ENCODE results near the gene VGF.
A peak's percentile ranks its signal among the peaks of the same experiment; 100 is the strongest.
"Not testable (repeated sequence)": the region's sequence is repeated elsewhere in the genome, so short reads cannot be mapped to it uniquely, and the experiment has no call there.

The VGF gene

DNA sequence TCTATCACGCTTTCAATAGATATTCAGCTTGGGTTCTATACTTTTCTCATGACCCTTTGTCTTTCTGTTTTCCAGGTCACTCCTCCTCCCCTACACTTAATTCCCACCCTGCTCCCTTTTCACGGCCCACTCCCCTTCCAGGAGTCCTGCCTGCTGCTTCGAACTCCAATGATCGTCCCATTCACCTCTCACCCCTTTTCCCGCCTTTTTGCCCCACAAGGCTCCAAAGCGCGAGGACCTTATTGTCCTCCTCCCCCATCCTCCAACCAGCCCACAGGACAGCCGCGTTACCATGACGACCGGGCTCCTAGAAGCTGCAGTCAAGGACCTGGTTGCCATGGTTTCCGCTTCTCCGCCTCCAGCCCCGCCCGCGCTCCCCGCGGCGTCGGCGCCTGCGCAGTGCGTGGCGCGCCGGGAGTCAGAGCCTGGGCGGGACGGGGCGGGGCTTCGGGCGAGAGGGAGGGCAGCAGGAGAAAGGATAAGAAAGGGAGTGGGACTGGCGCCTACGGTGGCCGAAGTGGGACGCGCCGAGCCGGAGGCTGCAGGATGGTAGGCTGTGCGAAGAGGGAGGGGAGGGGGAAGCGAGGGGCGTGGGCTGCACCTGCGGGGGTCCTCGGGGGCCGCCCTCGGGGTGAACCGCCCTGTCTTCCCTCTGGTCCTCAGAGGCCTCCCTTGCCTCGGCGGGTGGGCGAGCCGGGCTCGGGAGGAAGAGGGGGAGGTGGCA, 11.2 kb downstream of the VGF start, which contains the start of gene AP1S1:
AP1S1 (plus strand) TSS at position 508 of the 724 bp plus-strand sequence; CDS start at position 547, 39 bp downstream.
- Histone ChIP-seq H3K9me3 (no peaks in the 10 kb centered on the region), H3K36me3 (replicated peaks) (no peaks in the 10 kb centered on the region), H3K4me3 (peak within 1 kb of the TSS; percentile 71), H3K4me1 (no peaks in the 10 kb centered on the region), H3K27me3 (ENCODE audit: low read depth) (no peaks in the 10 kb centered on the region)
- peak; percentile 94 to 98 for DNase-seq (ENCODE audit: low spot score in 2 of 2)
- in situ Hi-C loops (cut with MboI; ENCODE audit: low sequenced_read_pairs) = no loop called here

GRCh38 chr7:101151908-101152651, 13.3 kb downstream of the VGF start:
- Histone ChIP-seq H3K4me3 (no peak overlapping the region), H3K4me1 (no peaks in the 10 kb centered on the region), H3K9me3 (no peaks in the 10 kb centered on the region), H3K27me3 (ENCODE audit: low read depth) (no peaks in the 10 kb centered on the region), H3K36me3 (replicated peaks) (no peaks in the 10 kb centered on the region)
- in situ Hi-C loops (cut with MboI; ENCODE audit: low sequenced_read_pairs) = no loop called here
- DNase-seq (ENCODE audit: low spot score in 2 of 2) = no peak

- Histone ChIP-seq H3K36me3 (replicated peaks) (no peaks in the 10 kb centered on the region), H3K27me3 (ENCODE audit: low read depth) (no peaks in the 10 kb centered on the region; the same call in 1 of the 2 replicates), H3K9me3 (no peaks in the 10 kb centered on the region), H3K4me1 (peaks cover 5% of the 10 kb centered on the region; the same call in 1 of the 2 replicates), H3K4me3 (no peak overlapping the region)
- no peak for DNase-seq (ENCODE audit: low spot score in 2 of 2)
- in situ Hi-C loops (cut with MboI; ENCODE audit: low sequenced_read_pairs) = loop anchor here (25.0 kb wide), 1 partner anchor 1121 kb away; no protein-coding TSS in a partner anchor
Measured at GRCh38 chr7:101140746-101141382, 24.5 kb downstream of the VGF start.

GRCh38 chr7:101140339-101140699, 25.1 kb downstream of the VGF start:
- no peak for DNase-seq (ENCODE audit: low spot score in 2 of 2)
- in situ Hi-C loops (cut with MboI; ENCODE audit: low sequenced_read_pairs) = loop anchor here (25.0 kb wide), 1 partner anchor 1122 kb away; no protein-coding TSS in a partner anchor
- Histone ChIP-seq H3K36me3 (replicated peaks) (no peaks in the 10 kb centered on the region), H3K4me1 (peaks cover 5% of the 10 kb centered on the region; the same call in 1 of the 2 replicates), H3K9me3 (no peaks in the 10 kb centered on the region), H3K27me3 (ENCODE audit: low read depth) (no peaks in the 10 kb centered on the region; the same call in 1 of the 2 replicates), H3K4me3 (no peak overlapping the region)

DNA sequence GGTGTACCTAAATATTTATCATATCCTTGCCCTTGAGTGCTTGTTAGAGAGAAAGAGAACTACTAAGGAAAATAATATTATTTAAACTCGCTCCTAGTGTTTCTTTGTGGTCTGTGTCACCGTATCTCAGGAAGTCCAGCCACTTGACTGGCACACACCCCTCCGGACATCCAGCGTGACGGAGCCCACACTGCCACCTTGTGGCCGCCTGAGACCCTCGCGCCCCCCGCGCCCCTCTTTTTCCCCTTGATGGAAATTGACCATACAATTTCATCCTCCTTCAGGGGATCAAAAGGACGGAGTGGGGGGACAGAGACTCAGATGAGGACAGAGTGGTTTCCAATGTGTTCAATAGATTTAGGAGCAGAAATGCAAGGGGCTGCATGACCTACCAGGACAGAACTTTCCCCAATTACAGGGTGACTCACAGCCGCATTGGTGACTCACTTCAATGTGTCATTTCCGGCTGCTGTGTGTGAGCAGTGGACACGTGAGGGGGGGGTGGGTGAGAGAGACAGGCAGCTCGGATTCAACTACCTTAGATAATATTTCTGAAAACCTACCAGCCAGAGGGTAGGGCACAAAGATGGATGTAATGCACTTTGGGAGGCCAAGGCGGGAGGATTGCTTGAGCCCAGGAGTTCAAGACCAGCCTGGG, 27.0 kb downstream of the VGF start:
- peak overlapping the region; percentile 15 for H3K4me3 ChIP-seq
- H3K4me1 ChIP-seq = peaks cover 5% of the 10 kb centered on the region; the same call in 1 of the 2 replicates

DNA sequence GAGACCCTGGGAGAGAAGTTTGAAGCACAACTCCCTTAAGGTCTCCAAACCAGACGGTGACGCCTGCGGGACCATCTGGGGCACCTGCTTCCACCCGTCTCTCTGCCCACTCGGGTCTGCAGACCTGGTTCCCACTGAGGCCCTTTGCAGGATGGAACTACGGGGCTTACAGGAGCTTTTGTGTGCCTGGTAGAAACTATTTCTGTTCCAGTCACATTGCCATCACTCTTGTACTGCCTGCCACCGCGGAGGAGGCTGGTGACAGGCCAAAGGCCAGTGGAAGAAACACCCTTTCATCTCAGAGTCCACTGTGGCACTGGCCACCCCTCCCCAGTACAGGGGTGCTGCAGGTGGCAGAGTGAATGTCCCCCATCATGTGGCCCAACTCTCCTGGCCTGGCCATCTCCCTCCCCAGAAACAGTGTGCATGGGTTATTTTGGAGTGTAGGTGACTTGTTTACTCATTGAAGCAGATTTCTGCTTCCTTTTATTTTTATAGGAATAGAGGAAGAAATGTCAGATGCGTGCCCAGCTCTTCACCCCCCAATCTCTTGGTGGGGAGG, 27.6 kb downstream of the VGF start:
- Histone ChIP-seq H3K36me3 (replicated peaks) (no peaks in the 10 kb centered on the region), H3K4me3 (no peak overlapping the region), H3K9me3 (no peaks in the 10 kb centered on the region), H3K27me3 (ENCODE audit: low read depth) (no peaks in the 10 kb centered on the region; the same call in 1 of the 2 replicates), H3K4me1 (peaks cover 5% of the 10 kb centered on the region; the same call in 1 of the 2 replicates)
- in situ Hi-C loops (cut with MboI; ENCODE audit: low sequenced_read_pairs) = loop anchor here (25.0 kb wide), 1 partner anchor 1125 kb away; no protein-coding TSS in a partner anchor
- no peak for DNase-seq (ENCODE audit: low spot score in 2 of 2)

More for the DNA sequence above, 27.0 kb downstream of the VGF start:
- H3K27me3 ChIP-seq (ENCODE audit: low read depth) = no peaks in the 10 kb centered on the region; the same call in 1 of the 2 replicates
- no peaks in the 10 kb centered on the region for H3K36me3 ChIP-seq (replicated peaks)
- peak; percentile 67 to 83 for DNase-seq (ENCODE audit: low spot score in 2 of 2)
- in situ Hi-C loops (cut with MboI; ENCODE audit: low sequenced_read_pairs) = loop anchor here (25.0 kb wide), 1 partner anchor 1124 kb away; no protein-coding TSS in a partner anchor
- no peaks in the 10 kb centered on the region for H3K9me3 ChIP-seq

- H3K4me1 ChIP-seq = peaks cover 5% of the 10 kb centered on the region; the same call in 1 of the 2 replicates
- in situ Hi-C loops (cut with MboI; ENCODE audit: low sequenced_read_pairs) = loop anchor here (25.0 kb wide), 1 partner anchor 1128 kb away; no protein-coding TSS in a partner anchor
- H3K4me3 ChIP-seq = no peak overlapping the region
- H3K9me3 ChIP-seq = no peaks in the 10 kb centered on the region
- no peaks in the 10 kb centered on the region; the same call in 1 of the 2 replicates for H3K27me3 ChIP-seq (ENCODE audit: low read depth)
- no peaks in the 10 kb centered on the region for H3K36me3 ChIP-seq (replicated peaks)
- no peak for DNase-seq (ENCODE audit: low spot score in 2 of 2)
Measured at GRCh38 chr7:101134399-101134980, 30.9 kb downstream of the VGF start.

GRCh38 chr7:101133621-101134398, 31.6 kb downstream of the VGF start:
- Histone ChIP-seq H3K9me3 (no peaks in the 10 kb centered on the region), H3K36me3 (replicated peaks) (no peaks in the 10 kb centered on the region), H3K4me3 (no peak overlapping the region), H3K4me1 (peaks cover 5% of the 10 kb centered on the region; the same call in 1 of the 2 replicates), H3K27me3 (ENCODE audit: low read depth) (no peaks in the 10 kb centered on the region; the same call in 1 of the 2 replicates)
- in situ Hi-C loops (cut with MboI; ENCODE audit: low sequenced_read_pairs) = loop anchor here (25.0 kb wide), 1 partner anchor 1128 kb away; no protein-coding TSS in a partner anchor
- DNase-seq (ENCODE audit: low spot score in 2 of 2) = no peak

- H3K36me3 ChIP-seq (replicated peaks); DNase-seq (ENCODE audit: low spot score in 2 of 2); H3K27me3 ChIP-seq (ENCODE audit: low read depth); H3K9me3 ChIP-seq; H3K4me1 ChIP-seq; H3K4me3 ChIP-seq: not testable (repeated sequence)
- in situ Hi-C loops (cut with MboI; ENCODE audit: low sequenced_read_pairs) = loop anchor here (25.0 kb wide), 1 partner anchor 1129 kb away; no protein-coding TSS in a partner anchor
Measured at GRCh38 chr7:101132626-101133600, 32.5 kb downstream of the VGF start.

DNA sequence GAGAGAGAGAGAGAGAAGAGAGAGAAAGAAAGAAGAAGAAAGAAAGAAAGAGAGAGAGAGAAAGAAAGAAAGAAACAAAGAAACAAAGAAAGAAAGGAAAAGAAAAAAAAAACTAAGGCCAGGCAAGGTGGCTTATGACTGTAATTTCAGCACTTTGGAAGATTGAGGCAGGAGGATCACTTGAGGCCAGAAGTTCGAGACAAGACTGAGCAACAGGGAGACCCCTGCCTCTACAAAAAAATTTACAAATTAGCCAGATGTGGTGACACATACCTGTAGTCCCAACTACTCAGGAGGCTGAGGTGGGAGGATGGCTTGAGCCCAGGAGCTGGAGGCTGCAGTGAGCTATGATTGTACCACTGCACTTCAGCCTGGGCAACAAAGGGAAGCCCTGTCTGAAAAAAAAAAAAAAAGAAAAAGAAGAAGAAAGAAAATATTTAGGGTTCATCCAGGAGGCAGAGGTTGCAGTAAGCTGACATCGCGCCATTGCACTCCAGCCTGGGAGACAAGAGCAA, 35.7 kb downstream of the VGF start:
- no peak for DNase-seq (ENCODE audit: low spot score in 2 of 2)
- in situ Hi-C loops (cut with MboI; ENCODE audit: low sequenced_read_pairs) = loop anchor here (25.0 kb wide), 1 partner anchor 1133 kb away; no protein-coding TSS in a partner anchor
- Histone ChIP-seq H3K4me1 (peaks cover 3% of the 10 kb centered on the region; the same call in 1 of the 2 replicates), H3K36me3 (replicated peaks) (no peaks in the 10 kb centered on the region), H3K9me3 (no peaks in the 10 kb centered on the region), H3K4me3 (no peak overlapping the region), H3K27me3 (ENCODE audit: low read depth) (no peaks in the 10 kb centered on the region)

Measured in HAP-1 (cell line).